ENCODE measurements around the gene CD4.

DNA sequence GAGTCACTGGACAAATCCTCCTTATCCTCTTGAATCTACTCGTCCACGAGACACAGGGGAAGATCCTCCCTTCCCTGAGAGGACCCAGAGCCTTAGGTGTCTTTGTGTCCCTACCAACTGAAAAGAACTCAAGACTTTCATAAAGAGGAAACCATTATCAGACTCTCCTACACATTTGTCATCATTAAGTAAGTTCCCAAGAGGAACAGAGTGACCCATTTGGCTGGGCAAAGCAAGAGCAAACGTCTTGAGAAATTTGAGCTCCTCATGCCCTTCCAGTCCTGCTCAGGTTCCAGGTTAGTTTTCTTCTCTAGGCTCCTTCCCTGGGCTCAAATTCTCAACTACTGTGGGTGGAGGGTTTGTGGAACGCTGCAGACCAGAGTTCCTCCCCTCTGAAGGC lies 42.1 kb upstream of the CD4 start:
- TF ChIP-seq, protein P1, sequence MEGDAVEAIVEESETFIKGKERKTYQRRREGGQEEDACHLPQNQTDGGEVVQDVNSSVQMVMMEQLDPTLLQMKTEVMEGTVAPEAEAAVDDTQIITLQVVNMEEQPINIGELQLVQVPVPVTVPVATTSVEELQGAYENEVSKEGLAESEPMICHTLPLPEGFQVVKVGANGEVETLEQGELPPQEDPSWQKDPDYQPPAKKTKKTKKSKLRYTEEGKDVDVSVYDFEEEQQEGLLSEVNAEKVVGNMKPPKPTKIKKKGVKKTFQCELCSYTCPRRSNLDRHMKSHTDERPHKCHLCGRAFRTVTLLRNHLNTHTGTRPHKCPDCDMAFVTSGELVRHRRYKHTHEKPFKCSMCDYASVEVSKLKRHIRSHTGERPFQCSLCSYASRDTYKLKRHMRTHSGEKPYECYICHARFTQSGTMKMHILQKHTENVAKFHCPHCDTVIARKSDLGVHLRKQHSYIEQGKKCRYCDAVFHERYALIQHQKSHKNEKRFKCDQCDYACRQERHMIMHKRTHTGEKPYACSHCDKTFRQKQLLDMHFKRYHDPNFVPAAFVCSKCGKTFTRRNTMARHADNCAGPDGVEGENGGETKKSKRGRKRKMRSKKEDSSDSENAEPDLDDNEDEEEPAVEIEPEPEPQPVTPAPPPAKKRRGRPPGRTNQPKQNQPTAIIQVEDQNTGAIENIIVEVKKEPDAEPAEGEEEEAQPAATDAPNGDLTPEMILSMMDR (IDR thresholded peaks at IDR 0.05 in 2 of 3, conservative IDR thresholded peaks at IDR 0.05 in 1 of 3; ENCODE audit: borderline replicate concordance in 1 of 3, insufficient read depth in 1 of 3, low read depth in 2 of 3, low read length in 2 of 3) = no peak
- TF ChIP-seq POLR2A (IDR thresholded peaks at IDR 0.05; ENCODE audit: borderline replicate concordance, extremely low read depth, insufficient read depth, insufficient read length) = no peak
- no peak for TF ChIP-seq CEBPB (IDR thresholded peaks at IDR 0.05; ENCODE audit: low read depth)
- TF ChIP-seq EZH2phosphoT487 (IDR thresholded peaks at IDR 0.05; ENCODE audit: borderline replicate concordance) = no peak
- TF ChIP-seq SRF (IDR thresholded peaks at IDR 0.05; ENCODE audit: low read depth) = no peak
- TF ChIP-seq POLR2AphosphoS5 (IDR thresholded peaks at IDR 0.05; ENCODE audit: low read depth, low read length) = no peak
- TF ChIP-seq, protein P2, sequence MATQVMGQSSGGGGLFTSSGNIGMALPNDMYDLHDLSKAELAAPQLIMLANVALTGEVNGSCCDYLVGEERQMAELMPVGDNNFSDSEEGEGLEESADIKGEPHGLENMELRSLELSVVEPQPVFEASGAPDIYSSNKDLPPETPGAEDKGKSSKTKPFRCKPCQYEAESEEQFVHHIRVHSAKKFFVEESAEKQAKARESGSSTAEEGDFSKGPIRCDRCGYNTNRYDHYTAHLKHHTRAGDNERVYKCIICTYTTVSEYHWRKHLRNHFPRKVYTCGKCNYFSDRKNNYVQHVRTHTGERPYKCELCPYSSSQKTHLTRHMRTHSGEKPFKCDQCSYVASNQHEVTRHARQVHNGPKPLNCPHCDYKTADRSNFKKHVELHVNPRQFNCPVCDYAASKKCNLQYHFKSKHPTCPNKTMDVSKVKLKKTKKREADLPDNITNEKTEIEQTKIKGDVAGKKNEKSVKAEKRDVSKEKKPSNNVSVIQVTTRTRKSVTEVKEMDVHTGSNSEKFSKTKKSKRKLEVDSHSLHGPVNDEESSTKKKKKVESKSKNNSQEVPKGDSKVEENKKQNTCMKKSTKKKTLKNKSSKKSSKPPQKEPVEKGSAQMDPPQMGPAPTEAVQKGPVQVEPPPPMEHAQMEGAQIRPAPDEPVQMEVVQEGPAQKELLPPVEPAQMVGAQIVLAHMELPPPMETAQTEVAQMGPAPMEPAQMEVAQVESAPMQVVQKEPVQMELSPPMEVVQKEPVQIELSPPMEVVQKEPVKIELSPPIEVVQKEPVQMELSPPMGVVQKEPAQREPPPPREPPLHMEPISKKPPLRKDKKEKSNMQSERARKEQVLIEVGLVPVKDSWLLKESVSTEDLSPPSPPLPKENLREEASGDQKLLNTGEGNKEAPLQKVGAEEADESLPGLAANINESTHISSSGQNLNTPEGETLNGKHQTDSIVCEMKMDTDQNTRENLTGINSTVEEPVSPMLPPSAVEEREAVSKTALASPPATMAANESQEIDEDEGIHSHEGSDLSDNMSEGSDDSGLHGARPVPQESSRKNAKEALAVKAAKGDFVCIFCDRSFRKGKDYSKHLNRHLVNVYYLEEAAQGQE (IDR thresholded peaks at IDR 0.05; ENCODE audit: low read depth) = no peak
- TF ChIP-seq, protein P3, sequence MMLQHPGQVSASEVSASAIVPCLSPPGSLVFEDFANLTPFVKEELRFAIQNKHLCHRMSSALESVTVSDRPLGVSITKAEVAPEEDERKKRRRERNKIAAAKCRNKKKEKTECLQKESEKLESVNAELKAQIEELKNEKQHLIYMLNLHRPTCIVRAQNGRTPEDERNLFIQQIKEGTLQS (IDR thresholded peaks at IDR 0.05) = no peak
- TF ChIP-seq TCF7L2 (IDR thresholded peaks at IDR 0.05; ENCODE audit: borderline replicate concordance, extremely low read depth, insufficient read depth, insufficient read length) = no peak
- no peak for TF ChIP-seq EZH2 (IDR thresholded peaks at IDR 0.05)
